ENCODE data around the gene TENM4.

Gene TENM4

DNA sequence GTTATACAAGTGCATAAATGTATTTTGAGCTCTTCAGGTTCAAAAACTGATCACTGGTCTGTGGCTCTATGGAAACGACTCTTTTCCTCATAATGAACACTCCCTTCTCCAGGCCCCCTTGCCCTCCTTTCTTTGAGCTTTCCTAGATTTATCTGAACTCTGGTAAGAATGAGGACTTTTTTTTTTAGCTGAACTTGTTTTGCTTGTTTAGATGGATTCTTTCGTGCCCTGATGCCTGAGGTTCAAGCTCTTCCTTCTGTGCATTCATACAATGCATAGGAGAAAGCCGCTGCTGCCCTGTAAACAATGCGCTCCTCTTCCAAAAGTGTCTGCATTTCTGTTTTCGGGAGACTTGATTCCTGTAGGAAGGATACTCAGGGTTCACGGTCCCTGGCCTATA lies 205.1 kb downstream of the TENM4 start:
- H3K27ac ChIP-seq (ENCODE audit: extremely low read depth, low read depth, low read length), result no peak overlapping the region
- ChIA-PET CTCF (interaction anchor here (0.5 kb wide), 1 partner anchor 1195 kb away, joined by 3 read pairs; no protein-coding TSS in a partner anchor), POLR2A (no interaction called here)
- H3K36me3 ChIP-seq (ENCODE audit: control insufficient read depth in 2 of 2, insufficient read depth in 1 of 2, low read length in 2 of 2), result no peaks in the 10 kb centered on the region
- H3K4me3 ChIP-seq (ENCODE audit: low read depth, low read length), result no peak overlapping the region
- no peaks in the 10 kb centered on the region for H3K9me3 ChIP-seq (ENCODE audit: control insufficient read depth, insufficient read depth, low read depth, low read length)
- TF ChIP-seq ZNF548 (tag by site-specific recombination; IDR thresholded peaks at IDR 0.05), result no peak
- no peak for TF ChIP-seq ZNF473 (tag by site-specific recombination; IDR thresholded peaks at IDR 0.05)
- no peak for TF ChIP-seq ZNF549 (tag by site-specific recombination; IDR thresholded peaks at IDR 0.05)
- TF ChIP-seq ZNF223 (tag by site-specific recombination; IDR thresholded peaks at IDR 0.05), result no peak
- H3K4me1 ChIP-seq (ENCODE audit: control insufficient read depth, insufficient read depth, low read length), result no peaks in the 10 kb centered on the region

DNA sequence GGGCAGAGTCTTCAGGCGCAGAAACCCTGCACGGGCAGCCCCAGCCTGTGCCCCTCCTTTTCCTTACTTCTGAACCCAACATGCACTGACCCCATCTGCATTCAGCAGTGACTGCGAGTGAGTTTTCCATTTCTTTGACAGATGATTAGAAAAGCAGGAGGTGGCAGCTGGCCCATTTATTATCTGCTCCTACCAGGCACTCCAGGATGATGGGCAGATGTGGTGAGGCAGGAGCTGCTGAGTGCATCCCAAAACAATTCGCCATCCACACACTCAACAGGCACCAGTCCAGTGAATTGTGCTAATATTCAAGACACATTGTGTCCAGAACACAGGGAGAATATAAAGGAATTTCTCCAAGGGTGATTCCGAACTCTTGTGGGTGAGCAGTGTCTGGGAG lies 208.5 kb downstream of the TENM4 start:
- Histone ChIP-seq H3K4me1 (ENCODE audit: control insufficient read depth, insufficient read depth, low read length) (no peaks in the 10 kb centered on the region), H3K9me3 (ENCODE audit: control insufficient read depth, insufficient read depth, low read depth, low read length) (no peaks in the 10 kb centered on the region), H3K36me3 (ENCODE audit: control insufficient read depth in 2 of 2, insufficient read depth in 1 of 2, low read length in 2 of 2) (no peaks in the 10 kb centered on the region), H3K27ac (ENCODE audit: extremely low read depth, low read depth, low read length) (no peak overlapping the region), H3K4me3 (ENCODE audit: low read depth, low read length) (no peak overlapping the region)
- TF ChIP-seq ZNF354C (tag by site-specific recombination; IDR thresholded peaks at IDR 0.05; ENCODE audit: borderline replicate concordance, low read depth) (no peak), ZNF701 (tag by site-specific recombination; IDR thresholded peaks at IDR 0.05) (no peak), ZNF473 (tag by site-specific recombination; IDR thresholded peaks at IDR 0.05) (no peak), ZNF600 (tag by site-specific recombination; IDR thresholded peaks at IDR 0.05) (no peak), ZNF266 (tag by site-specific recombination; IDR thresholded peaks at IDR 0.05; ENCODE audit: low read depth) (no peak), ZFP41 (tag by site-specific recombination; IDR thresholded peaks at IDR 0.05; ENCODE audit: borderline replicate concordance) (no peak), ZNF10 (tag by site-specific recombination; IDR thresholded peaks at IDR 0.05) (no peak), ZNF776 (tag by site-specific recombination; IDR thresholded peaks at IDR 0.05; ENCODE audit: borderline replicate concordance) (no peak), ZNF146 (tag by site-specific recombination; IDR thresholded peaks at IDR 0.05) (no peak), ZBTB20 (tag by site-specific recombination; IDR thresholded peaks at IDR 0.05) (no peak), ZNF391 (tag by site-specific recombination; IDR thresholded peaks at IDR 0.05; ENCODE audit: borderline replicate concordance, low read depth) (no peak), ZNF837 (tag by site-specific recombination; IDR thresholded peaks at IDR 0.05) (no peak)
- TF ChIP-seq, protein P1, sequence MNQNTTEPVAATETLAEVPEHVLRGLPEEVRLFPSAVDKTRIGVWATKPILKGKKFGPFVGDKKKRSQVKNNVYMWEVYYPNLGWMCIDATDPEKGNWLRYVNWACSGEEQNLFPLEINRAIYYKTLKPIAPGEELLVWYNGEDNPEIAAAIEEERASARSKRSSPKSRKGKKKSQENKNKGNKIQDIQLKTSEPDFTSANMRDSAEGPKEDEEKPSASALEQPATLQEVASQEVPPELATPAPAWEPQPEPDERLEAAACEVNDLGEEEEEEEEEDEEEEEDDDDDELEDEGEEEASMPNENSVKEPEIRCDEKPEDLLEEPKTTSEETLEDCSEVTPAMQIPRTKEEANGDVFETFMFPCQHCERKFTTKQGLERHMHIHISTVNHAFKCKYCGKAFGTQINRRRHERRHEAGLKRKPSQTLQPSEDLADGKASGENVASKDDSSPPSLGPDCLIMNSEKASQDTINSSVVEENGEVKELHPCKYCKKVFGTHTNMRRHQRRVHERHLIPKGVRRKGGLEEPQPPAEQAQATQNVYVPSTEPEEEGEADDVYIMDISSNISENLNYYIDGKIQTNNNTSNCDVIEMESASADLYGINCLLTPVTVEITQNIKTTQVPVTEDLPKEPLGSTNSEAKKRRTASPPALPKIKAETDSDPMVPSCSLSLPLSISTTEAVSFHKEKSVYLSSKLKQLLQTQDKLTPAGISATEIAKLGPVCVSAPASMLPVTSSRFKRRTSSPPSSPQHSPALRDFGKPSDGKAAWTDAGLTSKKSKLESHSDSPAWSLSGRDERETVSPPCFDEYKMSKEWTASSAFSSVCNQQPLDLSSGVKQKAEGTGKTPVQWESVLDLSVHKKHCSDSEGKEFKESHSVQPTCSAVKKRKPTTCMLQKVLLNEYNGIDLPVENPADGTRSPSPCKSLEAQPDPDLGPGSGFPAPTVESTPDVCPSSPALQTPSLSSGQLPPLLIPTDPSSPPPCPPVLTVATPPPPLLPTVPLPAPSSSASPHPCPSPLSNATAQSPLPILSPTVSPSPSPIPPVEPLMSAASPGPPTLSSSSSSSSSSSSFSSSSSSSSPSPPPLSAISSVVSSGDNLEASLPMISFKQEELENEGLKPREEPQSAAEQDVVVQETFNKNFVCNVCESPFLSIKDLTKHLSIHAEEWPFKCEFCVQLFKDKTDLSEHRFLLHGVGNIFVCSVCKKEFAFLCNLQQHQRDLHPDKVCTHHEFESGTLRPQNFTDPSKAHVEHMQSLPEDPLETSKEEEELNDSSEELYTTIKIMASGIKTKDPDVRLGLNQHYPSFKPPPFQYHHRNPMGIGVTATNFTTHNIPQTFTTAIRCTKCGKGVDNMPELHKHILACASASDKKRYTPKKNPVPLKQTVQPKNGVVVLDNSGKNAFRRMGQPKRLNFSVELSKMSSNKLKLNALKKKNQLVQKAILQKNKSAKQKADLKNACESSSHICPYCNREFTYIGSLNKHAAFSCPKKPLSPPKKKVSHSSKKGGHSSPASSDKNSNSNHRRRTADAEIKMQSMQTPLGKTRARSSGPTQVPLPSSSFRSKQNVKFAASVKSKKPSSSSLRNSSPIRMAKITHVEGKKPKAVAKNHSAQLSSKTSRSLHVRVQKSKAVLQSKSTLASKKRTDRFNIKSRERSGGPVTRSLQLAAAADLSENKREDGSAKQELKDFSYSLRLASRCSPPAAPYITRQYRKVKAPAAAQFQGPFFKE (tag by site-specific recombination; IDR thresholded peaks at IDR 0.05; ENCODE audit: borderline replicate concordance), result no peak
- TF ChIP-seq, protein P2, sequence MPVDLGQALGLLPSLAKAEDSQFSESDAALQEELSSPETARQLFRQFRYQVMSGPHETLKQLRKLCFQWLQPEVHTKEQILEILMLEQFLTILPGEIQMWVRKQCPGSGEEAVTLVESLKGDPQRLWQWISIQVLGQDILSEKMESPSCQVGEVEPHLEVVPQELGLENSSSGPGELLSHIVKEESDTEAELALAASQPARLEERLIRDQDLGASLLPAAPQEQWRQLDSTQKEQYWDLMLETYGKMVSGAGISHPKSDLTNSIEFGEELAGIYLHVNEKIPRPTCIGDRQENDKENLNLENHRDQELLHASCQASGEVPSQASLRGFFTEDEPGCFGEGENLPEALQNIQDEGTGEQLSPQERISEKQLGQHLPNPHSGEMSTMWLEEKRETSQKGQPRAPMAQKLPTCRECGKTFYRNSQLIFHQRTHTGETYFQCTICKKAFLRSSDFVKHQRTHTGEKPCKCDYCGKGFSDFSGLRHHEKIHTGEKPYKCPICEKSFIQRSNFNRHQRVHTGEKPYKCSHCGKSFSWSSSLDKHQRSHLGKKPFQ (tag by site-specific recombination; IDR thresholded peaks at IDR 0.05), result no peak
- CTCF ChIA-PET, result no interaction called here
- POLR2A ChIA-PET, result no interaction called here
